GM19468 (cell line): ENCODE results near the gene POMZP3.
"Not testable (repeated sequence)": the region's sequence is repeated elsewhere in the genome, so short reads cannot be mapped to it uniquely, and the experiment has no call there.

ENCODE experiments used
- ATAC-seq: cut with Tn5 transposase; IDR thresholded peaks from one replicate; pipeline ENCODE4 v1.9.1; 2021; ENCODE audit warnings: mild to moderate bottlenecking, moderate library complexity, moderate number of reproducible peaks; ENCODE audit not compliant: unreplicated experiment; ENCODE audit errors: extremely low read depth

POMZP3 gene

GRCh38 chr7:76626989-76627642 lies at the start of gene POMZP3:
POMZP3 (minus strand) TSS chr7:76627279; CDS start chr7:76626064, 1,215 bp downstream.
- ATAC-seq = peak; percentile 71

GRCh38 chr7:76675783-76676182 lies 48.7 kb upstream of the POMZP3 start:
- ATAC-seq = not testable (repeated sequence)

GRCh38 chr7:76673346-76673745 lies 46.3 kb upstream of the POMZP3 start:
- ATAC-seq = not testable (repeated sequence)

- ATAC-seq = not testable (repeated sequence)
These were observed 32.1 kb upstream of the POMZP3 start for GRCh38 chr7:76659212-76659611.

- ATAC-seq = not testable (repeated sequence)
These were observed 29.3 kb upstream of the POMZP3 start for GRCh38 chr7:76656425-76656824.

- not testable (repeated sequence) for ATAC-seq
These were observed 15.5 kb upstream of the POMZP3 start for GRCh38 chr7:76642620-76643019.

GRCh38 chr7:76637061-76637691 lies 10.1 kb upstream of the POMZP3 start:
- ATAC-seq = peak; percentile 92

- not testable (repeated sequence) for ATAC-seq
These were observed 498 bp downstream of the POMZP3 start for GRCh38 chr7:76626581-76626980.

- ATAC-seq = not testable (repeated sequence)
These were observed 7.5 kb downstream of the POMZP3 start for GRCh38 chr7:76619439-76620190.

- ATAC-seq = not testable (repeated sequence)
These were observed 13.3 kb downstream of the POMZP3 start for GRCh38 chr7:76613783-76614182.

GRCh38 chr7:76612232-76612631 lies 14.8 kb downstream of the POMZP3 start:
- ATAC-seq = not testable (repeated sequence)

- not testable (repeated sequence) for ATAC-seq
These were observed 17.2 kb downstream of the POMZP3 start for GRCh38 chr7:76609864-76610263.

- not testable (repeated sequence) for ATAC-seq
These were observed 18.6 kb downstream of the POMZP3 start for GRCh38 chr7:76608469-76608868.

GRCh38 chr7:76606027-76606426 lies 21.1 kb downstream of the POMZP3 start:
- ATAC-seq = peak; percentile 92

- ATAC-seq = not testable (repeated sequence)
These were observed 26.4 kb downstream of the POMZP3 start for GRCh38 chr7:76600650-76601049.

GRCh38 chr7:76600116-76600482 lies 27.0 kb downstream of the POMZP3 start:
- ATAC-seq = not testable (repeated sequence)

GRCh38 chr7:76598590-76599264 lies 28.4 kb downstream of the POMZP3 start:
- not testable (repeated sequence) for ATAC-seq

- not testable (repeated sequence) for ATAC-seq
These were observed 29.8 kb downstream of the POMZP3 start for GRCh38 chr7:76597288-76597687.

- ATAC-seq = not testable (repeated sequence)
These were observed 34.4 kb downstream of the POMZP3 start for GRCh38 chr7:76592694-76593093.

- ATAC-seq = not testable (repeated sequence)
These were observed 35.3 kb downstream of the POMZP3 start for GRCh38 chr7:76591602-76592304.
